C4-2B (cell line): ENCODE results near the gene ATP6V0E1.

Experiments
- H3K27ac ChIP-seq: fragments of 450-650 bp; 2 replicates; pipeline ENCODE4 v1.5.1; 2017
- CTCF ChIP-seq: fragments of 450-650 bp; conservative IDR thresholded peaks from 2 replicates; pipeline ENCODE4 v1.5.1; 2017; ENCODE audit warnings: mild to moderate bottlenecking
- ZFX ChIP-seq: fragments of 450-650 bp; IDR thresholded peaks from 2 replicates; pipeline ENCODE4 v1.6.1; 2017

Gene ATP6V0E1

GRCh38 chr5:172973127-172973916 is 10.2 kb upstream of the ATP6V0E1 start:
- H3K27ac ChIP-seq = no peak overlapping the region
- TF ChIP-seq ZFX (no peak), CTCF (no peak)

- TF ChIP-seq CTCF (no peak), ZFX (no peak)
- H3K27ac ChIP-seq = no peak overlapping the region
Measured at GRCh38 chr5:172973931-172974330, 9.6 kb upstream of the ATP6V0E1 start.

- no peak overlapping the region for H3K27ac ChIP-seq
- TF ChIP-seq ZFX (no peak), CTCF (no peak)
Measured at GRCh38 chr5:172975289-172975688, 8.3 kb upstream of the ATP6V0E1 start.

GRCh38 chr5:172979778-172980177 is 3.8 kb upstream of the ATP6V0E1 start:
- no peak overlapping the region for H3K27ac ChIP-seq
- TF ChIP-seq ZFX = no peak
- no peak for TF ChIP-seq CTCF

- H3K27ac ChIP-seq = no peak overlapping the region; the same call in 1 of the 2 replicates
- TF ChIP-seq ZFX (no peak), CTCF (no peak)
Measured at GRCh38 chr5:172981931-172982330, 1.6 kb upstream of the ATP6V0E1 start.

GRCh38 chr5:172984244-172984953 is 828 bp downstream of the ATP6V0E1 start:
- peak overlapping the region; percentile 94 for H3K27ac ChIP-seq
- peak; percentile 34; the same call in 1 of the 2 replicates for TF ChIP-seq ZFX
- TF ChIP-seq CTCF = peak; percentile 66

GRCh38 chr5:172985596-172985995 is 2.0 kb downstream of the ATP6V0E1 start:
- H3K27ac ChIP-seq = no peak overlapping the region

More at GRCh38 chr5:172985596-172985995, 2.0 kb downstream of the ATP6V0E1 start:
- no peak for TF ChIP-seq CTCF
- no peak for TF ChIP-seq ZFX
